Activated T-cell treated with anti-CD3 and anti-CD28 coated beads, Interleukin-2, amount 50 U/mL, for 4 hours (primary cell): ENCODE measurements around the gene OR1I1. TPM values are rescaled to one million over a fixed set of nuclear protein-coding genes. Genes with fewer than 3 reads are reported as not detected.

Experiments
- ATAC-seq, 2 donors: fragments of 200-7000 bp; cut with Tn5 transposase; one replicate each; pipeline ENCODE4 v1.10.0; 2021
- DNase-seq: peaks from one replicate; pipeline ENCODE4 v3.0.0-alpha.2; 2020
- H3K27me3 Mint-ChIP-seq: one replicate; pipeline ENCODE4 v1.8.0; 2021; ENCODE audit warnings: low read depth, mixed read lengths
- H3K36me3 Mint-ChIP-seq: one replicate; pipeline ENCODE4 v1.8.0; 2022; ENCODE audit warnings: mixed read lengths; ENCODE audit not compliant: insufficient read depth
- H3K4me1 Mint-ChIP-seq: one replicate; pipeline ENCODE4 v1.8.0; 2021; ENCODE audit warnings: low read depth, mixed read lengths
- H3K4me3 Mint-ChIP-seq: one replicate; pipeline ENCODE4 v1.8.0; 2021; ENCODE audit warnings: mild to moderate bottlenecking, moderate library complexity, mixed read lengths
- H3K9me3 Mint-ChIP-seq: one replicate; pipeline ENCODE4 v1.8.0; 2021; ENCODE audit warnings: mixed read lengths
- total RNA-seq, 3 donors: library from RNA; stranded (reverse); gene quantifications; one replicate each; pipeline ENCODE4 v1.2.1, GENCODE V29; 2021

Gene OR1I1
- total RNA-seq, 3 donors from 2014 or later, result not detected

DNA sequence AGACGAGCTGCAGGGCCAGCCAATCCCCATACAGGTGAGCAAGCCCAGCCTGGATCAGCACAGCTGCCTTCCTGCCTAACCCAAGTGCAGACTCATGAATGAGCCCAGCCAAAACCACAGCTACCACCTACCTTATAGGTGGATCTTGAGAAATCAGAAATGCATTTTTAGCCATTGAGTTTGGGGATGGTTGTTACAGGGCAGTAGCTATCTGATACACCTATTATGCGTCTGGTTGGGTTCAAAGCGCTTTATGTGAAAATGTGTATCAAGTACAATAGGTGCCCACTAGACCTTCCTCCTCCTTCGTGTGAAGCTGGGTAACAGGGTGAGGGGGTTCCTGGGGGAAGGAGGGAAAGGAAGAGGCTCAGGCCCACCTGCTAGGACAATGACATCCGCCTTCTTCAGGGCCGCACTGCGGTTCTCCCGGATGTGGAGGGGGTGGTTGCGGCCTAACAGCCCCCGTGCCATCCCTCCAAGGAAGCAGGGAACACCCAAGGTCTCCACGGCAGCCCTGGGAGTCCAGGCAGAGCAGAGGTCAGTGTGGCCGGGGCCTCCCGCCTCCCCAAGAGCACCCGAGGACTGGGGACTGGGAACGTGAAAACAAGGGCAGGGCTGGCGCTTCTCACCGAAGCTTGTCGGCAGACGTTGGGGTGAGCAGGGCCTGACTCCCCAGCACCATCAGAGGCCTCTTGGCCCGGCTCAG, 36.9 kb downstream of the OR1I1 start:
- Mint-ChIP-seq H3K9me3 (no peaks in the 10 kb centered on the region), H3K36me3 (peaks cover 25% of the 10 kb centered on the region), H3K4me3 (no peak overlapping the region), H3K4me1 (peaks cover 3% of the 10 kb centered on the region), H3K27me3 (no peaks in the 10 kb centered on the region)
- no peak for DNase-seq
- ATAC-seq, result no peak

DNA sequence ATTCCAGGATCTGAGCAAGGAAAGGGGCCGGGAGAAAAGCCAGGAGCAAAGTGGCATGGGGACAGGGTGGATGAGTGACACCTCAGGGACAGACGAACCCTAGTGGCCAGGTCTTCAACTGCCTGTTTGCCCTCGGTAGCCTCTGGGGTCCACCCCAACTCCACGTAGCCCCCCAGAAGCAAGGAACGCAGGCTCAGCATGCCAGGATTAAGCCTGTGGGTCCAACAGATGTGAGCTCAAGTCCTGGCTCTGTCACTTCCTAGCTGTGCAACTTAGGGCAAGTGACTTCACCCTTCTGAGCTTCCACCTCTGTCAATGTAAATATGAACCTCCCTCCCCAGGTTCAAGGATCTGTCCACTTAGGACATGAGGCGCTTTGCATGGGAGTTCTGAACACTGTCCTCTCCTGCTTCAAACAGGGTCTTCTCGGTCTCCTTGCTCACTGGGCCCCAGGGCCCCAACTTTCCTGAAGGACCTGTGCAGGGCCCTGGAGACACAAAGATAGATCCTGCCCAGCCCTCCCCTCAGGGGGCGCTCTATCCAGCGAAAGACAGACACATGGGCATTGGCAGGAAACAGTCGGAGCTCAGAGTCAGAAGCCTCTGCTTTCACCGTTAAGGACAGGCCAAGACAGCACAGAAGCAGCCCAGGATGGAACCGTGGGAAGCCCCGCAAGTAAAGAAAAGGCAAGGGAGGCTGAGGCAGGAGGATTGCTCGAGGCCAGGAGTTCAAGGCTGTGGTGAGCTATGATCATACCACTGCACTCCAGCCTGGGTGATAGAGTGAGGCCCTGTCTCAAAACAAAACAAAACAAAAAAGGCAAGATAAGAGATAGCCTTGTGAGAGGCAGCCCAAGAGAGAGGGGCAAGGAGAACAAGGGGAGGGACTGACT, 38.4 kb downstream of the OR1I1 start:
- H3K4me3 Mint-ChIP-seq, result no peak overlapping the region
- H3K27me3 Mint-ChIP-seq, result no peaks in the 10 kb centered on the region
- H3K4me1 Mint-ChIP-seq, result peaks cover 13% of the 10 kb centered on the region
- no peak for ATAC-seq
- H3K36me3 Mint-ChIP-seq, result peaks cover 21% of the 10 kb centered on the region
- DNase-seq, result no peak
- no peaks in the 10 kb centered on the region for H3K9me3 Mint-ChIP-seq

DNA sequence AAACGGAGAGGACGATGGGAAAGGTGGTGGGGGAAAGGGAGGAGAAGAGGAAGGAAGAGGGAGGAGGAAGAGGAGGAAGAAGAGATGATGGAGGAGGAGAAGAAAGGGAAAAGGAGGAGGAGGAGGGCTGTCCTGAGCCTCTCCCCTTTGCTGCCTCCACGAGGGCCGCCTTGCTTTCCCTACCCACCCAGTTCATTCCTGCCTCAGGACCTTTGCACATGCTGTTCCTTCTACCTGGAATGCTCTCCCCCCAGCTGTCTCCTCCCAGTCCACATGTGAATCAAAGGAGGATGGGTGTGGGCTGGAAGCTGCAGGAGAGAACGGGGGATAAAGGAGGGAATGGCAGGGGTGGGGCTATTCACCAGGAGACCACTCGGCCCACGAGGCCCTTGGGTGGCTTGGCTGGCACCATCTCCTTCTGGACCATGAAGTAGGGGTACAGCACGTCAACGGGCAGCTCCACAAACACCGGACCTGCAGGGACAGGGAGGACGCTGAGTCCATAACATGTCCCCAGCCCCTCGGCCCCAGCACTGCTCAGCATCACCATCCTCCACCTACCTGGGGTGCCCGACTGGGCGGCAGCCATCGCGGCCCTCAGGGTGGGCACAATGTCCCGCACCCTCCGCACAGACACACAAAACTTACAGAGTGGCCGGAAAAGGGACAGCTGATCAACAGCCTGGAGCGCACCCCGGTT, 40.5 kb downstream of the OR1I1 start:
- H3K36me3 Mint-ChIP-seq, result peaks cover 16% of the 10 kb centered on the region
- ATAC-seq (no peak), DNase-seq (no peak)
- H3K4me3 Mint-ChIP-seq, result no peak overlapping the region
- no peaks in the 10 kb centered on the region for H3K9me3 Mint-ChIP-seq
- H3K4me1 Mint-ChIP-seq, result peaks cover 15% of the 10 kb centered on the region
- H3K27me3 Mint-ChIP-seq, result no peaks in the 10 kb centered on the region

DNA sequence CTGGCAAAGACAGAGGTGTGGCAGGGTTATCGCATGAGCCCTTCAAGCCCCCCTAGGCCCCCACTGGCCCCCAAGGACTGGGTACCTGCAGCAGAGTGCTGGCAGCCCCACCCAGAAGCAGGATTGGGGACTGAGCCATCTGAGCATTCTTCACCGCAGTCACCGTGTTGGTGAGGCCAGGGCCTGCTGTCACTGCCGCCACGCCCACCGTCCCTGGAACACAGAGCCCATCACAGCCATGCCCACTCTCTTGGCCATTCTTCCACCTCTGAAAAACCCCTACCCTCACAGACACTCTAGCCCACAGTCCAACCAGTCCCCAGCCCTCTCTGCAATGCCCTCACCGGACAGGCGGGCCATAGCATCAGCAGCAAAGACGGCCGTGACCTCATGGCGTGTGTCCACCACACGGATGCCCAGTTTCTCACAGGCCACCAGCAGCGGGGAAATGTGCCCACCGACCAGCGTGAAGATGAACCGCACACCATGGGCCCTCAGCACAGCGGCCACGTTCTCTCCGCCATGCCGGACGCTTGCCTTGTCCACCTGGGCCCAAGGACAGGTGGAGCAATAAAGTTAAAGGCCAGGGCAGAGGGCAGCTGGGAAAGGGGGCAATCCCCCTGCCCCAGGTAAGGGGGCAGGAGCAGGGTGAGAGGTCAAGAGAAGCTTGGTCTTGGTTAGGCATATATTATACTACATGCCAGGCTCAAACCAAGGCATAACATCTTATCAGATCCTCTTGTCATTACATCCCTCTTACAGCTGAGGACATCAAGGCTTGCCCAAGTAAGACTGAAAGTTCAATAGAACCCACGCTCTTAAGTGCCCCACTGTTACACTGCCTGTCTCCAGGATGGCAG, 41.2 kb downstream of the OR1I1 start:
- DNase-seq (no peak), ATAC-seq (no peak)
- H3K36me3 Mint-ChIP-seq, result peaks cover 14% of the 10 kb centered on the region
- peak overlapping the region; percentile 96 for H3K4me3 Mint-ChIP-seq
- H3K27me3 Mint-ChIP-seq, result peaks cover under 1% of the 10 kb centered on the region
- peaks cover 17% of the 10 kb centered on the region for H3K4me1 Mint-ChIP-seq
- H3K9me3 Mint-ChIP-seq, result no peaks in the 10 kb centered on the region

DNA sequence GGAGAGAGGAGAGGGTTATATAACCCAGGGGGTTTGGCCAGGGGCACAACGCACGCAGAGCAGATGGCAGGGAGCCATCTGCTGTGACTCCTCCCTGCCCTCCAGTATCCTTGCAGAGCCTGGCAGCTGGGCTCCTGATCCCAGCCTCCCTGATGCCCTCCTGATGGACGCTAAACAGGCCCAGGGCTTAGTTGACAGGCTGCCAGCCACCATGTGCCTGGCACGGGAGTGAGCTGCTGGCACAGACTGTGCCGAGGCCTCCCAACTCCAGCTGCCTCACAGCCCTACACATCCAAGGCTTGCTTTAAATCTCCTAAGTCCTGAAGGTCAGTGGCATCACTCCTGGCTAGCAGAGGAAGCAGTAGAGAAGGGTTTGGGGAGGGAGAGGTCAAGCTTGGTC, 41.9 kb downstream of the OR1I1 start:
- H3K27me3 Mint-ChIP-seq, result peaks cover 5% of the 10 kb centered on the region
- no peak for DNase-seq
- ATAC-seq, result no peak
- peak overlapping the region; percentile 96 for H3K4me3 Mint-ChIP-seq
- H3K36me3 Mint-ChIP-seq, result peaks cover 8% of the 10 kb centered on the region
- no peaks in the 10 kb centered on the region for H3K9me3 Mint-ChIP-seq
- peaks cover 20% of the 10 kb centered on the region for H3K4me1 Mint-ChIP-seq

DNA sequence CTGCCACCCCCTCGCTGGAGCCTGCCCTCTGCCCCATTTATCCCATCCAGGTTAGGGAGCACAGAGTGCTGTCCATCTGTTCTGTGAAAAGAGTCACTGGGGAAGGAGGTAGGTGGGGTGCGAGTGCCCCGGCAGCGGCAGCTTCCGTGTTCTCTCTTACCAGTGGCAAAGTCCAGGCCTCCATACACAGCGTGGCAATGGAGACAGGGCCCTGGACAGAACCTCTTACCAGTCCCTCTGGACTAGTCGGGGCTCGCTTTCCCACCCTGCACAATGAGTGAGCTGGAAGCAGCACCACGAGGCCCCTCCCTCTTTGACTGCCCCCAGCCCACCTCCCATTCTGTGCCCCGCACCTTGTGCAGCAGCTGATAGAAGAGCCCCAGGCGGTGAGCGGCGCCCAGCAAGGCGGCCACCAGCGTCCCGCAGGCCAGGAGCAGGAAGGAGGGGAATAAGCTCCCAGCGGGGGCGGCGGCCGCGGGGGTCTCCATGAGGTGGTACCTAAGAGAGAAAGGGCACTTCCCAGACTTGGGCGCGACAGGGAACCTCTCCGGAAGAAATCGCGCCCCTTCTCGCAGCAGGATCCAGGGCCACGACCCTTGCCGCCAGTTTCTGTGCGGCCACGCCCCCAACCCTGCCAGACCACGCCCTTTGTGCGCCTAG, 42.7 kb downstream of the OR1I1 start:
- ATAC-seq, result no peak
- H3K27me3 Mint-ChIP-seq, result peaks cover 6% of the 10 kb centered on the region
- no peaks in the 10 kb centered on the region for H3K9me3 Mint-ChIP-seq
- H3K4me3 Mint-ChIP-seq, result peak overlapping the region; percentile 96
- peaks cover 26% of the 10 kb centered on the region for H3K4me1 Mint-ChIP-seq
- H3K36me3 Mint-ChIP-seq, result peaks cover 6% of the 10 kb centered on the region
- DNase-seq, result no peak

DNA sequence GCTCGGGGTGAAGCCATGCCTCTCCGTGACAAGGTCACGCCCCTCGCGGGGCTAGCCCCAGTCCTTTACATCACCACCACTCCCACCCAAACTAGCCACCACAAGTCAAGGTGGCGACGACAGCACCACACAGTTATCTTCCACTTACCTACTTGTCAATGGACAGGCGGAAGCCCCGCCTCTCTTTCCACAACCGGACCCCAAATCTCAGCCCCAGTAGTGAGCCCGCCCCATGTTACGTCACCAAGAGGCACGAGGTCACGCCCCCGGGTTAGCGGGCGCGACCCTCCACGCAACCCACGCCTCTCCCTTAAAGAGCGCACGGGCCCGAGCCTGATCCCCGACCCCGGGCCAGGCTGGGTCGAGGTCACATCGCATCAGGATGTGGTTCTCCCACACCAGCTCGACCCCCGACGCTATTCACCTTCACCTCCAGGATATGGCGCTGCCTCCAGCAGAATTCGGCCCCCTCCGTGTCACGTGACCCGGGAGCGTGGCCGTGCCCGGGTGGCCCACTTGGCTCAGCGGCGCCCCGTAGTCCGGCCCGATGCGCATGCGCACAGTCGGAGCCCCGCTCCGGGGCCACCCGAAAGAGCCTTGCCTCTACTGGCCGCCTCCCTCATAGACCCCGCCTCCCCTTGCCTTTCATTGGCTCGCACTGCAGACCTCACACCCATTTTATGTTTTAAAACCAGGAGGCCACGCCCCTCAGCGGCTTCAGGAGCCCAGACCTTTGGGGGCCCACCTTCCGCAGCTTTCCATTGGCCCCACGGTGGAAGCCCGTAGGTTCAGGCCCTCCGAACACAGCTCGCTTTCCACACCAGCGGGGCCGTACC, 43.4 kb downstream of the OR1I1 start:
- peak; percentile 95 for DNase-seq
- peaks cover 6% of the 10 kb centered on the region for H3K27me3 Mint-ChIP-seq
- H3K36me3 Mint-ChIP-seq, result peaks cover 6% of the 10 kb centered on the region
- H3K9me3 Mint-ChIP-seq, result no peaks in the 10 kb centered on the region
- peak overlapping the region; percentile 96 for H3K4me3 Mint-ChIP-seq
- peaks cover 33% of the 10 kb centered on the region for H3K4me1 Mint-ChIP-seq
- ATAC-seq, result peak; percentile 94

DNA sequence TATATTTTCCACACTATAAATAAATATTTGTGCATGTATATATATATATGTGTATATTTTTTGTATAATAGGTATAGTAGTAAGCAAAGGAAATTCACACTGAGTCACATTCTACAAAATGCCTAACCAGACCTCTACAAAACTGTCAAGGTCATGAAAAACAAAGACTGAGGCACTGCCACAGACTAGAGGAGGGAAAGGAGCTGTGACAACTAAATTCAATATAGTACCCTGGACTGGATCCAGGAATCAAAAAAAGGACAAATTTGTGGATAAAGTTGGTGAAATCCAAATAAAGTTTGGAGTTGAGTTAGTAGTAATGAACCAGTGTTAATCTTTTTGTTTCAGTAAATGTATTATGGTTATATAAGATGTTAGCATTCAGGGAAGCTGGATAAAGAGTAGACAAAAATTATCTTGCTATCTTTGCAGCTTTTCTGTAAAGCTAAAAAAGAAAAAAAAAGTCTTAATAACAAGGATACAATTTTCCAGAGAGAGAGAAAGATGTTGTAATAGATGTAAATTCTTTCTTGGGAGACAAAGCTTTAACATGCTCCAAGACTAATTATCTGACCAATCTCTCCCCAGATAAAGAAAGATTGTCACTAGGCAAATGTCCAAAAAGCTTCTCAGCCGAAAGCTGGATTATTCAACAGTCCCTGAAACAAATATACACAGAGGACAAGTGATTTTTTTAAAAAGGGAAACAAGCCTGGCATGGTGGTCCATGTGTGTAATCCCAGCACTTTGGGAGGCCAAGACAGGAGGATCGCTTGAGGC, 44.3 kb downstream of the OR1I1 start:
- ATAC-seq (no peak), DNase-seq (no peak)
- Mint-ChIP-seq H3K9me3 (no peaks in the 10 kb centered on the region), H3K27me3 (peaks cover 6% of the 10 kb centered on the region), H3K4me1 (peaks cover 34% of the 10 kb centered on the region), H3K4me3 (no peak overlapping the region), H3K36me3 (peaks cover 3% of the 10 kb centered on the region)

DNA sequence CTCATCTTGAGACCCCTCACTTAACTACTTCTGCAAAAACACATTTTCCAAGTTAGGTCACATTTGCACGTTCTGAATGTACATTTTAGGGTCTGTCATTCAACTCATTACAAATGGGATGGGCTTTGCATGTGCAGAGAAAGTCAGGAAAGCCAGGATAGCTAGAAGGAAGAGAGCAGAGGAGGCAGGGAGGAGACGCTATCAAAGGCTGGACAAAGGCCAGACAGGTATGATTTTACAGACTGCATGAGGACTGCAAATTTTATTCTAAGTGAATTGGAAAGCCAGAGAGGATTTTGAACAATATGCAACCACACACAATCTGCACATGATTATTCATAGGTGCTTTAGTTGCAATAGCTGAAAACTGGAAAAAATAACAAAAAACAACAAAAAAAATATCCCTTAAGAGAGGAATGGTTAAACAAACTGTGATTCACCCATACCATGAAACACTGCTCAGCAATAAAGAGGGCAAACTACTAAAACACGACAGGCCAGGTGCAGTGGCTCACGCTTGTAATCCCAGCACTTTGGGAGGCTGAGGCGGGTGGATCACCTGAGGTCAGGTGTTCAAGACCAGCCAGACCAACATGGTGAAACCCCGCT, 46.3 kb downstream of the OR1I1 start:
- H3K27me3 Mint-ChIP-seq, result peaks cover 8% of the 10 kb centered on the region
- H3K4me3 Mint-ChIP-seq, result no peak overlapping the region
- ATAC-seq (no peak), DNase-seq (no peak)
- peaks cover 32% of the 10 kb centered on the region for H3K4me1 Mint-ChIP-seq
- H3K36me3 Mint-ChIP-seq, result no peaks in the 10 kb centered on the region
- no peaks in the 10 kb centered on the region for H3K9me3 Mint-ChIP-seq

DNA sequence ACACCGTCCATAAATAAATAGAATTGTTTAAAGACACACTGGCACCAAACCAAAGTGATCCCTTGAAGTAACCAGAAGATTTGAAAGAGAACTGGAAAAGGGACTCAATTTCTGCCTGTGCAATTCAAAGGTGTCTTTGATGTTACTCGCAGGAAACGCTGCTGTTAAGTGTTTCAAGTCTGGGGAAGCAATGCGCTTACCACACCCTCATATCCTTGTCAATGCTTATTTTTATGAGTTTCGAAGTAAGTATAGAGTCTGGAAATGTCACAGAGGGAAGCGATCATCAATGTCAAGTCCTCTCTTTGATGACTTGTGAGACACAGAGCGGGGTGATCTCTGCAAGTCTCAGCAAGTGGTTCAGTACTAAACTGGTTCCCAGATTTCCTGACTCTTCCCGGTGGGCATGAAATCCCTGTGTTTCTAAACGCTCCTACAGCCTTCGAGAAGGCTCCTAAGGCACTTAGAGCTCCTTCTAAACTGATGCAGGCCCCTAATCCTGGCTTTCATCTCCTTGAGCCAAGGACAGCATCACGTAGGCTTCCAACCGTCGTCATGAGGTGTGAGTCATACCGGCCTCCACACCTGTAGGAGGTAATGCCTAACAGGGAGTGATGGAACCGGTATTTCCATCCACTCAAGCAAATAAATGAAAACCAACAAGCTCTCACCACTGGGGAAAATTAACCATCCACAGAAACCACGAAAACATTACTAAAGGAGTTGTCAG, 48.0 kb downstream of the OR1I1 start:
- no peaks in the 10 kb centered on the region for H3K9me3 Mint-ChIP-seq
- H3K27me3 Mint-ChIP-seq, result peaks cover 8% of the 10 kb centered on the region
- ATAC-seq (no peak), DNase-seq (peak; percentile 56)
- H3K36me3 Mint-ChIP-seq, result no peaks in the 10 kb centered on the region
- peaks cover 23% of the 10 kb centered on the region for H3K4me1 Mint-ChIP-seq
- H3K4me3 Mint-ChIP-seq, result peak overlapping the region; percentile 19

DNA sequence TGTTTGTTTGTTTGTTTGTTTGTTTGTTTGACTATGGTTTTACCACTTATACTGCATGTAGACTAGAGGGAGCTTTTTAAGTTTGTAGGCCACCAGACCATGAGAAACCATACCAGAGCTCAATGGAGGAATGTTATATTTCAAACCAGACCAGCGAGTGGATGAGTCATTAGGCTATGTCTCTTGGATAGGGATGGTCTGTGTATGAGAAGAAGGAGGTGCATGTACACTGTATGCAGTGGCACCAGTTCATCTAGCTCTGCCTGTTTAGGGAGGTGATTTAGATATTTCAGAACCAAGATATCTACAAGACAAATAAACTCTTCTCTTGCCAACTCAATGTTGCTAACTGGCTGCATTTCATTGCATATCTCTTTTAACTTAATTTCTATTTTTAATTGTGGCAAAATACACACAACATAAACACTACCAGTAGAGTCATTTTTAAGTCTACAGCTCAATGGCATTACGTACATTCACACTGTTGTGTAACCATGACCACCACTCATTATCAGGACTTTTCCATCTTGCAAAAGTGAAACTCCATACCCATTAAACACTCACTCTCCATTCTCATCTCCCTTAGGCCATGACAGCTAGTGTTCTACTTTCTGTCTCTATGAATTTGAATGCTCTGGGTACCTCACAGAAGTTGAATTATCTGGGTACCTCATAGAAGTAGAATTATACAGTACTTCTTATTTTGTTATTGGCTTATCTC, 54.4 kb downstream of the OR1I1 start:
- Mint-ChIP-seq H3K9me3 (peaks cover 10% of the 10 kb centered on the region), H3K27me3 (peaks cover 3% of the 10 kb centered on the region), H3K4me3 (no peak overlapping the region), H3K36me3 (no peaks in the 10 kb centered on the region), H3K4me1 (no peaks in the 10 kb centered on the region)
- ATAC-seq (no peak), DNase-seq (no peak)
